NCI-H146 treated with DMSO at 0.1 percent for 48 hours (cell line): Measurements from ENCODE around the gene TMEM163.
A peak's percentile ranks its signal among the peaks of the same experiment; 100 is the strongest.

Experiments used
- DNase-seq: peaks from one replicate; lab custom pipeline; 2025; ENCODE audit not compliant: unreplicated experiment; lab: John Stamatoyannopoulos, UW

TMEM163 gene

GRCh38 chr2:134461511-134461910 lies 257.3 kb downstream of the TMEM163 start:
- no peak for DNase-seq

GRCh38 chr2:134460583-134460998 lies 258.2 kb downstream of the TMEM163 start:
- DNase-seq, result peak; percentile 47

- DNase-seq, result no peak
Observed at GRCh38 chr2:134459706-134460406, 258.9 kb downstream of the TMEM163 start.

- DNase-seq, result no peak
Observed at GRCh38 chr2:134458950-134459349, 259.9 kb downstream of the TMEM163 start.

- no peak for DNase-seq
Observed at GRCh38 chr2:134458473-134458853, 260.3 kb downstream of the TMEM163 start.

- no peak for DNase-seq
Observed at GRCh38 chr2:134457765-134458472, 260.9 kb downstream of the TMEM163 start.

GRCh38 chr2:134457353-134457752 lies 261.4 kb downstream of the TMEM163 start:
- no peak for DNase-seq

GRCh38 chr2:134455426-134455825 lies 263.4 kb downstream of the TMEM163 start:
- DNase-seq, result no peak

- no peak for DNase-seq
Observed at GRCh38 chr2:134454931-134455330, 263.9 kb downstream of the TMEM163 start.

GRCh38 chr2:134454426-134454825 lies 264.4 kb downstream of the TMEM163 start:
- no peak for DNase-seq

- DNase-seq, result no peak
Observed at GRCh38 chr2:134453973-134454372, 264.8 kb downstream of the TMEM163 start.

- DNase-seq, result no peak
Observed at GRCh38 chr2:134453476-134453875, 265.3 kb downstream of the TMEM163 start.

- no peak for DNase-seq
Observed at GRCh38 chr2:134452042-134452733, 266.6 kb downstream of the TMEM163 start.

GRCh38 chr2:134451347-134451630 lies 267.5 kb downstream of the TMEM163 start:
- no peak for DNase-seq

- DNase-seq, result no peak
Observed at GRCh38 chr2:134449751-134450513, 268.9 kb downstream of the TMEM163 start.

GRCh38 chr2:134449157-134449556 lies 269.6 kb downstream of the TMEM163 start:
- no peak for DNase-seq

GRCh38 chr2:134448650-134449049 lies 270.1 kb downstream of the TMEM163 start:
- no peak for DNase-seq

GRCh38 chr2:134447669-134448068 lies 271.1 kb downstream of the TMEM163 start:
- no peak for DNase-seq

GRCh38 chr2:134446383-134447017 lies 272.3 kb downstream of the TMEM163 start:
- no peak for DNase-seq

- DNase-seq, result peak; percentile 51
Observed at GRCh38 chr2:134445985-134446382, 272.8 kb downstream of the TMEM163 start.

GRCh38 chr2:134445116-134445515 lies 273.7 kb downstream of the TMEM163 start:
- DNase-seq, result no peak
